Esophagus muscularis mucosa (tissue), 3 donors: ENCODE results near the gene EPHB2.

ENCODE experiments used
- POLR2A ChIP-seq: fragments of 450-650 bp; IDR thresholded peaks from one replicate; pipeline ENCODE4 v1.6.1; 2017; ENCODE audit warnings: antibody characterized with exemption, moderate library complexity, mild to moderate bottlenecking, low read depth
- TF ChIP-seq, protein P1 (sequence below), 3 experiments: fragments of 200-600 bp in 2 of 3; fragments of 450-650 bp in 1 of 3; sonication (generic) in 2 of 3; IDR thresholded peaks; one replicate each; pipeline ENCODE4 v1.5.1; 2017 to 2019; ENCODE audit warnings: antibody characterized with exemption in 3 of 3, mild to moderate bottlenecking in 2 of 3, moderate library complexity in 1 of 3

DNA sequence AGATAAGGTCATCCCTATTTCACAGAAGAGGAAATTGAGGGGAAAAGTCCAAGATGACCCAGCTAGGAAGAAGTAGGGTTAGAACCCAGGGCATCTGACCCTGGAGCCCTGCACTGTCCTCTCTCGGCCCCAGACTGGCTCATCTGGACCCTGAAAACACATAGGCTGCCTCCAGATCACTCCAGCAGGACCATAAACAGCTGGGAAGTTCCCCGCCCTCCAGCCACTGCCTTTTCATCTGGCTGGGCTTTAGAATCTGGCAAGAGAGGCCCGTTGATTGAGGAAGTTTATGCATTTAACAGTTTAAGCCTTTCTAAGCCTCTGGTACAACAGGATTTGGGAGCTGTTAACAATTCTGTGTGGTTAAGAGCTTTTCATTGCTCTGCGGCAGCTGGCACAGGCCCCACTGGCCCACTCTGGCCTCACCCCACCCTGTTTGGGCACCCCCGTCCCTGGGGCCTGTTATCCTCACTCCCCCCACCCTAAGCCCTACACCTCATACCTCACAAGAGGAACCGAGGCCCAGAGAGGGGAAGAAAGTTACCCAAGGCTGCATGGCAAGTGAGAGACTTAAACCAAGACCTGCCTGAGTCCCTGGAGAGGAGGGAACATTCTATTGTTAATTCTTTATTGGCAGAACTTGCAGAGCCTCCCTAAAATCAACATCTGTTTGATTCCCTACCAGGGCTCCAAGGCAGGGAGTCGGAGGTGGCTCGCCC lies 84.2 kb downstream of the EPHB2 start:
- TF ChIP-seq, protein P1, sequence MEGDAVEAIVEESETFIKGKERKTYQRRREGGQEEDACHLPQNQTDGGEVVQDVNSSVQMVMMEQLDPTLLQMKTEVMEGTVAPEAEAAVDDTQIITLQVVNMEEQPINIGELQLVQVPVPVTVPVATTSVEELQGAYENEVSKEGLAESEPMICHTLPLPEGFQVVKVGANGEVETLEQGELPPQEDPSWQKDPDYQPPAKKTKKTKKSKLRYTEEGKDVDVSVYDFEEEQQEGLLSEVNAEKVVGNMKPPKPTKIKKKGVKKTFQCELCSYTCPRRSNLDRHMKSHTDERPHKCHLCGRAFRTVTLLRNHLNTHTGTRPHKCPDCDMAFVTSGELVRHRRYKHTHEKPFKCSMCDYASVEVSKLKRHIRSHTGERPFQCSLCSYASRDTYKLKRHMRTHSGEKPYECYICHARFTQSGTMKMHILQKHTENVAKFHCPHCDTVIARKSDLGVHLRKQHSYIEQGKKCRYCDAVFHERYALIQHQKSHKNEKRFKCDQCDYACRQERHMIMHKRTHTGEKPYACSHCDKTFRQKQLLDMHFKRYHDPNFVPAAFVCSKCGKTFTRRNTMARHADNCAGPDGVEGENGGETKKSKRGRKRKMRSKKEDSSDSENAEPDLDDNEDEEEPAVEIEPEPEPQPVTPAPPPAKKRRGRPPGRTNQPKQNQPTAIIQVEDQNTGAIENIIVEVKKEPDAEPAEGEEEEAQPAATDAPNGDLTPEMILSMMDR (IDR thresholded peaks at IDR 0.05) = no peak
- TF ChIP-seq POLR2A = no peak
